ENCODE results near the gene DNAAF3.

DNA sequence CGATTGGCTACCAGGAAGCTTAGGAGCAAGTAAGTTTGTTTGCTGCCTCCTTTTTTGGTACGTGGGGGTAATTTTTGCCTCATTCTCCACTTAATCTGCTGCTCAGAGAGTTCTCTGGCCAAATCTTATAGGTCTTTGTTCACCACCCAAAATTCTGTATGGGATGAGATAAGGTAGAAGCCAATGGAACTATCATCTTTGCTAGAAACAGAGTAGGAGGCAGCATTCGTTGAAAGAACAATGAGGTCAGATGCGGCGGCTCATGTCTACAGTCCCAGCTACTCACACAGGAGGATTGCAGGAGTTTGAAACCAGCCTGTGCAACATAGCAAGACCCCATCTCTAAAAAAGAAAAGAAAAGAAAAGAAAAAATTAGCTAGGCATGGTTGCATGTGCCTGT, 5.0 kb upstream of the DNAAF3 start:
- TF ChIP-seq, protein P1, sequence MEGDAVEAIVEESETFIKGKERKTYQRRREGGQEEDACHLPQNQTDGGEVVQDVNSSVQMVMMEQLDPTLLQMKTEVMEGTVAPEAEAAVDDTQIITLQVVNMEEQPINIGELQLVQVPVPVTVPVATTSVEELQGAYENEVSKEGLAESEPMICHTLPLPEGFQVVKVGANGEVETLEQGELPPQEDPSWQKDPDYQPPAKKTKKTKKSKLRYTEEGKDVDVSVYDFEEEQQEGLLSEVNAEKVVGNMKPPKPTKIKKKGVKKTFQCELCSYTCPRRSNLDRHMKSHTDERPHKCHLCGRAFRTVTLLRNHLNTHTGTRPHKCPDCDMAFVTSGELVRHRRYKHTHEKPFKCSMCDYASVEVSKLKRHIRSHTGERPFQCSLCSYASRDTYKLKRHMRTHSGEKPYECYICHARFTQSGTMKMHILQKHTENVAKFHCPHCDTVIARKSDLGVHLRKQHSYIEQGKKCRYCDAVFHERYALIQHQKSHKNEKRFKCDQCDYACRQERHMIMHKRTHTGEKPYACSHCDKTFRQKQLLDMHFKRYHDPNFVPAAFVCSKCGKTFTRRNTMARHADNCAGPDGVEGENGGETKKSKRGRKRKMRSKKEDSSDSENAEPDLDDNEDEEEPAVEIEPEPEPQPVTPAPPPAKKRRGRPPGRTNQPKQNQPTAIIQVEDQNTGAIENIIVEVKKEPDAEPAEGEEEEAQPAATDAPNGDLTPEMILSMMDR (IDR thresholded peaks at IDR 0.05) = no peak
- no peak for TF ChIP-seq POLR2AphosphoS5 (IDR thresholded peaks at IDR 0.05; ENCODE audit: low read depth, low read length)
- TF ChIP-seq TCF12 (IDR thresholded peaks at IDR 0.05) = no peak
- TF ChIP-seq RFX5 (IDR thresholded peaks at IDR 0.05; ENCODE audit: low read length) = no peak
- TF ChIP-seq, protein P2, sequence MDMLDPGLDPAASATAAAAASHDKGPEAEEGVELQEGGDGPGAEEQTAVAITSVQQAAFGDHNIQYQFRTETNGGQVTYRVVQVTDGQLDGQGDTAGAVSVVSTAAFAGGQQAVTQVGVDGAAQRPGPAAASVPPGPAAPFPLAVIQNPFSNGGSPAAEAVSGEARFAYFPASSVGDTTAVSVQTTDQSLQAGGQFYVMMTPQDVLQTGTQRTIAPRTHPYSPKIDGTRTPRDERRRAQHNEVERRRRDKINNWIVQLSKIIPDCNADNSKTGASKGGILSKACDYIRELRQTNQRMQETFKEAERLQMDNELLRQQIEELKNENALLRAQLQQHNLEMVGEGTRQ (IDR thresholded peaks at IDR 0.05; ENCODE audit: borderline replicate concordance, low read depth, low read length) = no peak
- no peak for TF ChIP-seq EZH2phosphoT487 (IDR thresholded peaks at IDR 0.05; ENCODE audit: borderline replicate concordance, low read depth)
